HepG2 (cell line): ENCODE data around the gene HOXD9. TPM values are rescaled to one million over a fixed set of nuclear protein-coding genes. Genes with fewer than 3 reads are reported as not detected.

ENCODE experiments used
- ARID5B ChIP-seq: IDR thresholded peaks from 2 replicates; pipeline ENCODE4 v1.4.0; 2020; ENCODE audit warnings: mild to moderate bottlenecking, missing genetic modification reagents
- ELF4 ChIP-seq: sonication (generic); formaldehyde crosslinking; IDR thresholded peaks from 2 replicates; pipeline ENCODE4 v1.5.0; 2020; ENCODE audit warnings: missing genetic modification reagents, mild to moderate bottlenecking, moderate library complexity, borderline replicate concordance
- FIP1L1 ChIP-seq: fragments of 200-400 bp; formaldehyde crosslinking; IDR thresholded peaks from 2 replicates; pipeline ENCODE4 v1.6.1; 2018; ENCODE audit warnings: low read depth, mild to moderate bottlenecking, low read length, moderate library complexity, borderline replicate concordance; ENCODE audit not compliant: insufficient read depth
- HDAC1 ChIP-seq: sonication (generic); formaldehyde crosslinking; IDR thresholded peaks from 2 replicates; pipeline ENCODE4 v1.5.1; 2020; ENCODE audit warnings: mild to moderate bottlenecking, missing genetic modification reagents
- MEIS2 ChIP-seq: sonication (generic); formaldehyde crosslinking; IDR thresholded peaks from 2 replicates; pipeline ENCODE4 v1.9.0; 2021; ENCODE audit warnings: mild to moderate bottlenecking, missing genetic modification reagents
- PAXIP1 ChIP-seq: sonication (generic); formaldehyde crosslinking; conservative IDR thresholded peaks from 2 replicates; pipeline ENCODE4 v1.4.0; 2020; ENCODE audit warnings: mild to moderate bottlenecking, missing genetic modification reagents, moderate library complexity
- RARA ChIP-seq: IDR thresholded peaks from 2 replicates; pipeline ENCODE4 v1.6.1; 2016; ENCODE audit warnings: missing genetic modification reagents, missing compliant biosample characterization
- SOX13 ChIP-seq, 3 experiments: fragments of 450-650 bp in 1 of 3; sonication (generic) in 1 of 3; formaldehyde crosslinking in 1 of 3; IDR thresholded peaks in 2 of 3; conservative IDR thresholded peaks in 1 of 3; 2 replicates each; pipeline versions ENCODE4 v1.5.0 to v1.6.1; 2016 to 2020; ENCODE audit warnings: antibody characterized with exemption in 1 of 3, mild to moderate bottlenecking in 1 of 3, missing compliant biosample characterization in 1 of 3, missing genetic modification reagents in 1 of 3, moderate library complexity in 1 of 3
- SOX6 ChIP-seq, 2 experiments: fragments of 450-650 bp in 1 of 2; sonication (generic) in 1 of 2; formaldehyde crosslinking in 1 of 2; IDR thresholded peaks; 2 replicates each; pipeline versions ENCODE4 v1.4.0 to v1.6.1; 2017 to 2020; ENCODE audit warnings: antibody characterized with exemption in 1 of 2, mild to moderate bottlenecking in 1 of 2, missing genetic modification reagents in 1 of 2
- ZNF326 ChIP-seq: sonication (generic); formaldehyde crosslinking; IDR thresholded peaks from 2 replicates; pipeline ENCODE4 v1.4.0; 2020; ENCODE audit warnings: missing genetic modification reagents, borderline replicate concordance
- ZNF552 ChIP-seq: sonication (generic); formaldehyde crosslinking; IDR thresholded peaks from 2 replicates; pipeline ENCODE4 v1.9.0; 2022; ENCODE audit warnings: missing genetic modification reagents, mild to moderate bottlenecking, borderline replicate concordance
- ZNF580 ChIP-seq: IDR thresholded peaks from 2 replicates; pipeline ENCODE4 v1.6.1; 2016; ENCODE audit warnings: low read depth, borderline replicate concordance
- polyA plus RNA-seq, 8 experiments: library from polyadenylated mRNA; depleted of rRNA in 3 of 8; stranded (reverse) in 7 of 8; unstranded in 1 of 8; fragments of >200 nt; fragmentation: Illumina TruSeq in 4 of 8; extraction: Trizol in 4 of 8; gene quantifications; 2 replicates each; pipeline versions ENCODE4 v1.2.1 to v1.2.3, GENCODE V29; 2011 to 2016; ENCODE audit warnings: low read depth in 4 of 8, missing spikeins in 1 of 8, mixed read lengths in 1 of 8; ENCODE audit not compliant: insufficient read depth in 1 of 8
- total RNA-seq, 5 experiments: library from RNA; depleted of rRNA; stranded (reverse); fragments of >200 nt; fragmentation: Illumina TruSeq; extraction: Trizol; gene quantifications; 2 replicates each; pipeline ENCODE4 v1.2.3, GENCODE V29; 2016; ENCODE audit warnings: low read depth in 1 of 5
- TF ChIP-seq, protein P1 (sequence below): sonication (generic); formaldehyde crosslinking; IDR thresholded peaks from 2 replicates; pipeline ENCODE4 v1.4.0; 2020; ENCODE audit warnings: missing genetic modification reagents
- TF ChIP-seq, protein P2 (sequence below): sonication (generic); formaldehyde crosslinking; IDR thresholded peaks from 2 replicates; pipeline ENCODE4 v1.8.1; 2023; ENCODE audit warnings: mild to moderate bottlenecking, missing genetic modification reagents

The HOXD9 gene
- total and polyA plus RNA-seq, 2 of the 13 experiments (the other 11 are each of a cell fraction or from before 2014, with no cell fraction given) = not detected

DNA sequence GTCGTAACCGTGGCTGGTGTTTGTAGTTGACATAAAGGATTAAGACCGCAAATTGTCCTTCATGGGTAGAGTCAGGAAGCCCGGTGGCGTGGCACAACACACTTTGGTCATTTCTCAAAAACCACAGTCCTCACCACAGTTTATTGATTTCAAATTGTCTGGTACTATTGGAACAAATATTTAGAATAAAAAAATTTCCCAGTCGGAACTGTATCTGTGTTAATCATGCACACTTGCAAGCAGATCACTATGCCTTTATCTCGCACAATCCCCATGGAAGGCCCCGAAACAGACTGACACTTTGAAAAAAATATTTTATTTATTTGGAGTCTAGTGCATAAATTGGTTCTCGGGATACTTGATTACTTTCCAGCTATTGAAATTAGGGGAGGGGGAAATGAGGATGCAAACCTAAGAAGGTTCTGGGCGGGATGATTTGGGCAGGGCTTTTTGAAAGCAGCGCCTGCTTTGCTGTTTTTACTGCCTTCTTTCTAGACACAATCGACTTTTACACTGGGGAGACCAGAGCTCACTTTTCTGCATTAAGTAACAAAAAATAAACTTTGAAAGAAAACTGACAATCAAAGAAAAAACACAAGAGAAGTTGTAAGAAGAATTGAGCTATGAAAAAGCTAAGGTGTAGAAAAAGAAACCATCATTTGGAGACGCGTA is 50.5 kb downstream of the HOXD9 start (continued):
- TF ChIP-seq, protein P1, sequence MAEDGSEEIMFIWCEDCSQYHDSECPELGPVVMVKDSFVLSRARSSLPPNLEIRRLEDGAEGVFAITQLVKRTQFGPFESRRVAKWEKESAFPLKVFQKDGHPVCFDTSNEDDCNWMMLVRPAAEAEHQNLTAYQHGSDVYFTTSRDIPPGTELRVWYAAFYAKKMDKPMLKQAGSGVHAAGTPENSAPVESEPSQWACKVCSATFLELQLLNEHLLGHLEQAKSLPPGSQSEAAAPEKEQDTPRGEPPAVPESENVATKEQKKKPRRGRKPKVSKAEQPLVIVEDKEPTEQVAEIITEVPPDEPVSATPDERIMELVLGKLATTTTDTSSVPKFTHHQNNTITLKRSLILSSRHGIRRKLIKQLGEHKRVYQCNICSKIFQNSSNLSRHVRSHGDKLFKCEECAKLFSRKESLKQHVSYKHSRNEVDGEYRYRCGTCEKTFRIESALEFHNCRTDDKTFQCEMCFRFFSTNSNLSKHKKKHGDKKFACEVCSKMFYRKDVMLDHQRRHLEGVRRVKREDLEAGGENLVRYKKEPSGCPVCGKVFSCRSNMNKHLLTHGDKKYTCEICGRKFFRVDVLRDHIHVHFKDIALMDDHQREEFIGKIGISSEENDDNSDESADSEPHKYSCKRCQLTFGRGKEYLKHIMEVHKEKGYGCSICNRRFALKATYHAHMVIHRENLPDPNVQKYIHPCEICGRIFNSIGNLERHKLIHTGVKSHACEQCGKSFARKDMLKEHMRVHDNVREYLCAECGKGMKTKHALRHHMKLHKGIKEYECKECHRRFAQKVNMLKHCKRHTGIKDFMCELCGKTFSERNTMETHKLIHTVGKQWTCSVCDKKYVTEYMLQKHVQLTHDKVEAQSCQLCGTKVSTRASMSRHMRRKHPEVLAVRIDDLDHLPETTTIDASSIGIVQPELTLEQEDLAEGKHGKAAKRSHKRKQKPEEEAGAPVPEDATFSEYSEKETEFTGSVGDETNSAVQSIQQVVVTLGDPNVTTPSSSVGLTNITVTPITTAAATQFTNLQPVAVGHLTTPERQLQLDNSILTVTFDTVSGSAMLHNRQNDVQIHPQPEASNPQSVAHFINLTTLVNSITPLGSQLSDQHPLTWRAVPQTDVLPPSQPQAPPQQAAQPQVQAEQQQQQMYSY (CRISPR knock-in tag) = 0 out of 2 replicates have a peak, but pooled peaks have one; percentile 15
- TF ChIP-seq ZNF552 (CRISPR knock-in tag) = no peak; the same call in 1 of the 2 replicates
- peak; percentile 68; the same call in 1 of the 2 replicates for TF ChIP-seq PAXIP1 (CRISPR knock-in tag)
- TF ChIP-seq HDAC1 (CRISPR knock-in tag) = no peak; the same call in 1 of the 2 replicates
- TF ChIP-seq FIP1L1 = no peak
- peak; percentile 86 for TF ChIP-seq ARID5B (CRISPR knock-in tag)
- no peak for TF ChIP-seq ELF4 (CRISPR knock-in tag)
- TF ChIP-seq MEIS2 (CRISPR knock-in tag) = no peak
- TF ChIP-seq, protein P2, sequence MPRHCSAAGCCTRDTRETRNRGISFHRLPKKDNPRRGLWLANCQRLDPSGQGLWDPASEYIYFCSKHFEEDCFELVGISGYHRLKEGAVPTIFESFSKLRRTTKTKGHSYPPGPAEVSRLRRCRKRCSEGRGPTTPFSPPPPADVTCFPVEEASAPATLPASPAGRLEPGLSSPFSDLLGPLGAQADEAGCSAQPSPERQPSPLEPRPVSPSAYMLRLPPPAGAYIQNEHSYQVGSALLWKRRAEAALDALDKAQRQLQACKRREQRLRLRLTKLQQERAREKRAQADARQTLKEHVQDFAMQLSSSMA (CRISPR knock-in tag) = no peak
- no peak for TF ChIP-seq ZNF326 (CRISPR knock-in tag)
- no peak for TF ChIP-seq SOX6 (IDR thresholded peaks at IDR 0.05)
- TF ChIP-seq SOX6 (CRISPR knock-in tag; IDR thresholded peaks at IDR 0.05) = peak; percentile 64
- TF ChIP-seq RARA = peak; percentile 45
- peak; percentile 38; the same call in 1 of the 2 replicates for TF ChIP-seq SOX13 (IDR thresholded peaks at IDR 0.05)
- peak in 1 of 2 experiments; percentile 81; a peak in 2 of 4 replicates for TF ChIP-seq SOX13 (CRISPR knock-in tag; conservative IDR thresholded peaks at IDR 0.05 in 1 of 2, IDR thresholded peaks at IDR 0.05 in 1 of 2)
- no peak for TF ChIP-seq ZNF580
